Cortex of kidney (tissue), 1 donor: ENCODE results near the gene SAMD10.
"Not testable (repeated sequence)": the region's sequence is repeated elsewhere in the genome, so short reads cannot be mapped to it uniquely, and the experiment has no call there.

Experiments
- DNase-seq: peaks from one replicate; lab custom pipeline; 2025; lab: John Stamatoyannopoulos, UW

SAMD10 gene

GRCh38 chr20:64001607-64002011, 22.2 kb upstream of the SAMD10 start:
- no peak for DNase-seq

GRCh38 chr20:64000906-64001305, 21.5 kb upstream of the SAMD10 start:
- no peak for DNase-seq

DNA sequence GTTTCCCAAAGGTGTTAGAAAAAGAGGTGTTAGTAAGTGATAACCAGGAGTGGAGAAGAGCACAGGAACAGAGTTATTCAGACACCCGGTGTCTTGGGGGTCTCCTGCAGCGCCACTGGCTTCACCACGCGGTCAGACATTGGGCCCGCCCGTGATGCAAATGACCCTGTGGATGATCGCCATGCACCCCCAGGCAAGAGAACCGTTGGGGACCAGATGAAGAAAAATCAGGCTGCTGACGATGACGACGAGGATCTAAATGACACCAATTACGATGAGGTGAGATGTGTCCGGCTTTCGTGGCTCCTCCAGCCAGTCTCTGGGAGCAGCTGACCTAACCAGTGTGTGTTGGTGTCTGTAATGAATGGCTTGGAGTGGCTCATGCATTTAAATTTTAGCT, 3.5 kb upstream of the SAMD10 start:
- DNase-seq: no peak

DNA sequence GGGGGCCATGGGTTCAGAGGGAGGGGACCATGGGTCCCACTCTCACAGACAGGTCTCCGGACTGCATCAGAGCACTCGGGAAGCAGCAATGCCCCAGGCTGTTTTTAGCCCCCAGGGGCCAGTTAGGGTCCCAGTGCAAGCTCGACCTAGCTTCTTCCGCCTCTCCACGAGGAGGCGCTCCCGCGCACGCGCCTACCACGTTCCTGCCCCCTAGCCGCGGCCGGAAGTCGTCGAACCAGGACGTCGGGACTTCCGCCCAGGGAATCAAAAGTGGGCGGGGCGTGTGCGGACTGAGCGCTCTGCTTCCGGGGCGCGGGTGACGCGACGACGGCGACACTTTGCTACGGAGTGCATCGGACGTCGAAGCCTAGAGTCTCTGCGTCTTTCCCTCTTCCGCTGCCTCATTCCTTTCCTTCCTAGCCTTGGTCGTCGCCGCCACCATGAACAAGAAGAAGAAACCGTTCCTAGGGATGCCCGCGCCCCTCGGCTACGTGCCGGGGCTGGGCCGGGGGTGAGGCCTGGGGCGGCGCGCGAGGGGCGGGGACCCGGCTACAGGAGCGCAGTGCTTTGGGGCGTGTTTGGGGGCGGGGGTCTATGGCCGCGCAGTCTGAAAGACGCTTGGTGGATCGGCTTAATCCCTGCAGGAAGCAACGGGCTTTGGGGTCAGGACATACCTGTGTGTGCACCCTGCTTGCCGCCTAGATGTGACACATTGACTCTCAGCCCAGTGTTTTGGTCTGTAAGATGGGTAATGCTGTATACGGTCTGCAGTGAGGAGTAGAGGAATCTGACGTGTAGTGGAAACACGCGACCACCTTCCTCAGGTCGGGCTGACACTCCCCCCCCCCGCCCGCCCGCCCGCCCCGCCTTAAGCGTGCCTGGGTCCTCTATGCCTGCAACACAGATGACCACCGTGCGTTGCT, 1.6 kb upstream of the SAMD10 start, which contains the start of gene PRPF6:
PRPF6 (plus strand) TSS at position 327 of the 923 bp plus-strand sequence; CDS start at position 441, 114 bp downstream.
- no peak for DNase-seq

DNA sequence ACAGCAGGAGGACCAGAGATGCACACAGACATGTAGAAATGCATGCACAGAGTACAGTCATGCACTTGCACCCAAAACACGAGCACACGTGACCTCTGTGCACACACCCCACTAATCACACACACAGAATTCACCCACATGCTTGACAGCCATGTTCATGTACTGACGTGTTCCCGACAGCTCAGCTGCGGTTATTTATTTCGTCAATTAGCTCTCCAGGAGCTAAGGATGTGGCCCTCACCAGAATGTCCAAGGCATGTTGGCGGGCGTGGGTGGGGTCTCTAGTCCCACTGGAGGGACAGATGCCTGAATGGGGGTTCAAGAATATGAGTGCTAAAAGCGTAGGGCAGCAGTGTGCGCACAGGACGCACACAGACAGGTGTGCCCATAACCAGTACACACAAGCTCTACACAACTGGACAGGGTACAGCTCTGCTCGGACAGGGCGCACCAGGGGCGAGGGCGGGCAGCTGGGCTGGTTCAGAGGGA, 919 bp upstream of the SAMD10 start:
- no peak for DNase-seq

- no peak for DNase-seq
Measured at GRCh38 chr20:63979229-63979556, 249 bp downstream of the SAMD10 start.

- DNase-seq: no peak
Measured at GRCh38 chr20:63978319-63979228, 868 bp downstream of the SAMD10 start.

DNA sequence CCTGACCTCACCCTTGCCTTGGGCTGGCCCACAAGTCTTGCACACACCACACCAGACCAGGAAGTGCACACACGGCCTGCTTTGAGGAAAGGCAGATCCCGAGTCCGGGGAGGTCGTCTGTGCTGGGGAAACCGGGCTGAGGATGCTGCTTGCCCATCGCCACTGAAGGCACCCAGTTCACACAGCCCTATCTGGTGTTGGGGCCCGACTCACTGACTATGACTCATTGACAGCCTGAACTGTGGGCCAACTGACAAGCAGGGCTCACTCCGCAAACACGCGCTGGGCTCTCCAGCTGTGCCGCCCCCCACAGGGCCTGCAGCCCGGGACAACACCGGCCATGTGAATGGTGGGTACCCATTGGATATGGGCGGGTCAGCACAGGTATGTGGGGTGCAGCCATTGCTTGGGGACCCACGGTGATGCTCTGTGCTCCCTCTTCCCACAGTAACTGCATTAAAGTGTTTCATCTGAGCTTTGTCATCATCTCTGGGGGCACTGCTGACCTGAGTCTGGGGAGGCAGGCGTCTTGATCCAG, 1.6 kb downstream of the SAMD10 start:
- DNase-seq: no peak

GRCh38 chr20:63976980-63977738, 2.3 kb downstream of the SAMD10 start:
- DNase-seq: no peak

DNA sequence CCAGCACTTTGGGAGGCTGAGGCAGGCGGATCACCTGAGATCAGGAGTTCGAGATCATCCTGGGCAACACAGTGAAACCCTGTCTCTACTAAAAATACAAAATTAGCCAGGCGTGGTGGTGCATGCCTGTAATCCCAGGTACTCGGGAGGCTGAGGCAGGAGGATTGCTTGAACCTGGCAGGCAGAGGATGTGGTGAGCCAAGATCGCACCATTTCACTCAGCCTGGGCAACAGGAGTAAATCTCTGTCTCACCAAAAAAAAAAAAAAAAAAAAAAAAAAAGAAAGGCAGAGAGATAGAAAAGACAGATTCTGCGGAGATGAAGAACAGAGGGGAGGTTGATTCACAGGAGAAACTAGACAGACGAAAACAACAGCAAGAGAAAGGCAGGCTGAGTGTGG, 2.9 kb downstream of the SAMD10 start:
- not testable (repeated sequence) for DNase-seq

- no peak for DNase-seq
Measured at GRCh38 chr20:63974402-63975200, 4.8 kb downstream of the SAMD10 start.

- DNase-seq: no peak
Measured at GRCh38 chr20:63973636-63974401, 5.6 kb downstream of the SAMD10 start.

DNA sequence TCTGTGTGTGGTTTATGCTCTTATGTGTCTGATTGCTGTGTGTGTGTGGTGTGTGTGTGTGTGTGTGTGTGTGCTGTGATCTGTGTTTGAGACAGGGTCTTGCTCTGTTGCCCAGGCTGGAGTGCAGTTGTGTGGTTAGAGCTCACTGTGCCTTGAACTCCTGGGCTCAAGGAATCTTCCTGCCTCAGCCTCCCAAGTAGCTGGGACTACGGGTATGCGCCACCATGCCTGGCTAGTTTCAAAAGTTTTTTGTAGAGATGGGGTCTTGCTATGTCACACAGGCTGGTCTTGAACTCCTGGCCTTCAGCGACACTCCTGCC, 6.3 kb downstream of the SAMD10 start:
- DNase-seq: no peak

- no peak for DNase-seq
Measured at GRCh38 chr20:63972312-63973159, 6.9 kb downstream of the SAMD10 start.

DNA sequence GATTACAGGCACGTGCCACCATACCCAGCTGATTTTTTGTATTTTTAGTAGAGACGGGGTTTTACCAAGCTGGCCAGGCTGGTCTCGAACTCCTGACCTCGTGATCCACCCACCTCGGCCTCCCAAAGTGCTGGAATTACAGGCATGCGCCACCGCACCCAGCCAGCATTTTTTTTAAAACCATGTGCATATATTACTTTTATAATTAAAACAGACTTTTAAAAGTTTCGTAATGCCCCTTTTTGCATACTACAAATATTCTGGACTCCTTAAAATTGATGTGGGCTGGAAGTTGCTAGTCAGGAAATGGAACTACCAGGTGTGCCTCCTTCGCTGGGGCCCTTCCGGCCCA, 7.5 kb downstream of the SAMD10 start:
- not testable (repeated sequence) for DNase-seq

GRCh38 chr20:63970714-63971431, 8.6 kb downstream of the SAMD10 start:
- no peak for DNase-seq

DNA sequence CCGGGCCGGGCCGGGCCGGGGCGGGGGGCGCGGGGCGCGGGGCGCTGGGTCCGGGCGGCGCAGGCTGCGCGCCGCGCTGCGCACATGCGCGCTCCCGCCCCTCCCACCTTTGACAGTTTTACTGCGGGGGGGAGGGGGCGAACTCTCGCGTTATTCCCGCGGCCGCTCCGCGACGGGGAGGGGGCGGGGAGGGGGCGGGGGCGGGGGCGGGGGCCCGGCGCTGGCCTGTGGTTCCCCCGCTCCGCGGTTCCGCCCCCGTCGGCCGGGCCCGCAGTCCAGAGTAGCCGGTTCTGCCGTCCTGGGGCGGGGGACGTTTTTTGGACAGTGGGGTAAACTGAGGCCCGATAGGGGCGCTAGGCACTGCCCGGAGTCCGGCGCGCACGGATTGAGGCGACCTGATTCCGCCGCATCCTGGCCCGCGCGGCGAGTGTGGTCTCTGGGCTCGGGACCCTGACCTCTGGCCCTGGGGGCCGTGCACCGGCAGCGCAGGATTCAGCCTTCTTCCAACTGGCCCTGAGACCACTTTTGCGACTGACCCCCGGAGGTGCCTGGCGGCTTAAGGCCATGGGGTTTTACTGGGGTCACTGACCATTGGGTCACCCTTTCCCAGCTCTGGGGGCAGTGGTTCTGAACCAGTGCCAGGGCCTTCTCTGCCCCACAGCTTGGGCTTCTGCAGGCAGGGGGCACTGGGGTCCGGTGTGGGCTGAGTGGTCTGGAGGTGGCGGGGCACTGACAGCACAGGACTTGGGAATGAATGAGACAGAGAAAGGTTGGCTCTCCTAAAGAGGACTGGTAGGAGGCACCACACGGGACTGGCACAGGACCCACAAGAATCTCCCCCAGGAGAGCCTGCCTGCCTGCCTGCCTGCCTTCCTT, 9.4 kb downstream of the SAMD10 start, which contains the start of gene ZNF512B:
ZNF512B (minus strand) TSS at position 93 of the 876 bp plus-strand sequence. CDS start 1,980 bp downstream, outside the sequence.
- DNase-seq: no peak
